HCT116 (cell line): Measurements from ENCODE around the gene OBP2B.

Experiments
- CBX3 ChIP-seq: IDR thresholded peaks from 2 replicates; pipeline ENCODE4 v1.6.1; 2012; ENCODE audit warnings: low read depth
- POLR2A ChIP-seq: IDR thresholded peaks from 2 replicates; pipeline ENCODE4 v1.7.0; 2011; ENCODE audit warnings: borderline replicate concordance; ENCODE audit not compliant: insufficient read depth, insufficient read length; ENCODE audit errors: extremely low read depth
- TF ChIP-seq, protein P1 (sequence below), 3 experiments: fragments of 200-600 bp in 1 of 3; sonication (generic) in 1 of 3; IDR thresholded peaks in 2 of 3; conservative IDR thresholded peaks in 1 of 3; 2 replicates each; pipeline ENCODE4 v1.5.1; 2012 to 2017; ENCODE audit warnings: low read depth in 2 of 3, low read length in 2 of 3, antibody characterized with exemption in 1 of 3, borderline replicate concordance in 1 of 3, control low read depth in 1 of 3, mild to moderate bottlenecking in 1 of 3, mixed read lengths in 1 of 3, mixed run types in 1 of 3, moderate library complexity in 1 of 3; ENCODE audit not compliant: insufficient read depth in 1 of 3

DNA sequence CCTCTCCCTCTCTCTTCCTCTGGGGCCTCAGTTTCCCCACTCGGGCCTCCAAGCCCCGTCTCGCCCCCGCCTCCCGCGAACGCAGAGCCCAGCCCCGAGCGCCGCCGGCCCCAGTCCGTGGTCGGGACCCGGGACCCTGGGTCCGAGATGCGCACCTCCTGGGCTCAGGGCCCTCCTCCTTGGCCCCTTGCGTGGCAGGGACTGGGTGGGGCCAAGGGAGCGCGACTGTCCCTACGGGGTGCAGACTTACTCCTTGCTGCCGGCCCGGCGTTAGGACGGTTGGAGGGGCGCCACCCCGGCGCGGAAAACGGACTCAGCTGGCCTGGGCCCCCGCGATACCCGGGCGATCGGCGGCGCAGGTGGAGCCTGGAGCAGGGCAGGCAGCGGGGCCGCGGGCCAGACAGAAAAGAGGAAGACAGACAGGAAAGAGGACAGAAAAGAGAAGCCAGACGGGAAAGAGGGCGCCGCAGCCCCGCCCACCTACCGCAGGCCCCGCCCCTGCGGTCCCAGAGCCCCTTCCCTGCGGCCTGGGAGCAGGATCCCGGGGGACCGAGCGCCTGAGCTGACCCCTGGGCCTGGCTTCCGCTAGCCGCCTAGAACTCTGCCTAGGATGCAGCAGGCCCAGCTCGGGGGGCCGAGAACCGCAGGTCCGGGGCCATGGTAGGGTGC, 45.4 kb downstream of the OBP2B start, which contains the start of gene GBGT1:
- TF ChIP-seq, protein P1, sequence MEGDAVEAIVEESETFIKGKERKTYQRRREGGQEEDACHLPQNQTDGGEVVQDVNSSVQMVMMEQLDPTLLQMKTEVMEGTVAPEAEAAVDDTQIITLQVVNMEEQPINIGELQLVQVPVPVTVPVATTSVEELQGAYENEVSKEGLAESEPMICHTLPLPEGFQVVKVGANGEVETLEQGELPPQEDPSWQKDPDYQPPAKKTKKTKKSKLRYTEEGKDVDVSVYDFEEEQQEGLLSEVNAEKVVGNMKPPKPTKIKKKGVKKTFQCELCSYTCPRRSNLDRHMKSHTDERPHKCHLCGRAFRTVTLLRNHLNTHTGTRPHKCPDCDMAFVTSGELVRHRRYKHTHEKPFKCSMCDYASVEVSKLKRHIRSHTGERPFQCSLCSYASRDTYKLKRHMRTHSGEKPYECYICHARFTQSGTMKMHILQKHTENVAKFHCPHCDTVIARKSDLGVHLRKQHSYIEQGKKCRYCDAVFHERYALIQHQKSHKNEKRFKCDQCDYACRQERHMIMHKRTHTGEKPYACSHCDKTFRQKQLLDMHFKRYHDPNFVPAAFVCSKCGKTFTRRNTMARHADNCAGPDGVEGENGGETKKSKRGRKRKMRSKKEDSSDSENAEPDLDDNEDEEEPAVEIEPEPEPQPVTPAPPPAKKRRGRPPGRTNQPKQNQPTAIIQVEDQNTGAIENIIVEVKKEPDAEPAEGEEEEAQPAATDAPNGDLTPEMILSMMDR (IDR thresholded peaks at IDR 0.05 in 2 of 3, conservative IDR thresholded peaks at IDR 0.05 in 1 of 3; ENCODE audit: borderline replicate concordance in 1 of 3, insufficient read depth in 1 of 3, low read depth in 2 of 3, low read length in 2 of 3) = no peak
- no peak for TF ChIP-seq POLR2A
- TF ChIP-seq CBX3 = no peak
